Measurements from ENCODE around the gene ARHGEF11.

GRCh38 chr1:156896490-156897033 lies 149.0 kb downstream of the ARHGEF11 start:
- no peak for TF ChIP-seq CTCF (IDR thresholded peaks at IDR 0.05; ENCODE audit: low read depth, low read length)
- no peak for TF ChIP-seq MYC (IDR thresholded peaks at IDR 0.05; ENCODE audit: low read depth, low read length)

All from NB4 (cell line).